T-cell (primary cell): Measurements from ENCODE around the gene RXRB. TPM values are rescaled to one million over a fixed set of nuclear protein-coding genes. Genes with fewer than 3 reads are reported as not detected.
A peak's percentile ranks its signal among the peaks of the same experiment; 100 is the strongest.

ENCODE experiments used
- ATAC-seq, 4 experiments: fragments of 200-7000 bp in 3 of 4; fragments of 150-1000 bp in 1 of 4; cut with Tn5 transposase; replicated peaks in 1 of 4; 1 replicate in 3 of 4; 2 replicates in 1 of 4; pipeline ENCODE4 v1.10.0; 2021; ENCODE audit warnings: moderate library complexity in 3 of 4, mild to moderate bottlenecking in 2 of 4, moderate number of reproducible peaks in 1 of 4
- CTCF ChIA-PET, 2 donors: fragments of 300-600 bp; sonication (Branson Sonifier 250); formaldehyde crosslinking; loops; one replicate each; lab custom pipeline; 2022; ENCODE audit warnings: antibody characterized with exemption in 2 of 2; lab: Charles Lee
- POLR2A ChIA-PET, 2 donors: fragments of 300-600 bp; sonication (Branson Sonifier 250); formaldehyde crosslinking; loops; one replicate each; lab custom pipeline; 2022; ENCODE audit warnings: antibody characterized with exemption in 2 of 2; lab: Charles Lee
- DNase-seq, 35 experiments: peaks; one replicate each; pipeline versions ENCODE4 v3.0.0 to v3.0.0-alpha.2; 2013 to 2023
- H3K27ac ChIP-seq: one replicate; pipeline ENCODE4 v1.5.1; 2013; ENCODE audit warnings: low read length
- H3K27me3 ChIP-seq, 2 experiments: replicated peaks in 1 of 2; 1 replicate in 1 of 2; 2 replicates in 1 of 2; pipeline versions ENCODE4 v1.6.1 to v1.7.0; 2013; ENCODE audit warnings: low read length in 1 of 2, mixed read lengths in 1 of 2; ENCODE audit not compliant: control insufficient read depth in 2 of 2, insufficient read depth in 2 of 2; ENCODE audit errors: extremely low read depth in 1 of 2
- H3K36me3 ChIP-seq, 2 donors: 1 replicate in 1 of 2; 2 replicates in 1 of 2; pipeline versions ENCODE4 v1.6.1 to v1.7.0; 2013; ENCODE audit warnings: low read length in 1 of 2; ENCODE audit not compliant: control insufficient read depth in 2 of 2, insufficient read depth in 1 of 2; ENCODE audit errors: extremely low read depth in 1 of 2
- H3K4me1 ChIP-seq, 2 experiments: 1 replicate in 1 of 2; 2 replicates in 1 of 2; pipeline versions ENCODE4 v1.6.1 to v1.7.0; 2013; ENCODE audit warnings: low read length in 2 of 2, mixed read lengths in 1 of 2; ENCODE audit not compliant: insufficient read depth in 2 of 2, control insufficient read depth in 1 of 2; ENCODE audit errors: extremely low read depth in 1 of 2
- H3K4me3 ChIP-seq, 2 donors: 1 replicate in 1 of 2; 2 replicates in 1 of 2; pipeline versions ENCODE4 v1.5.1 to v1.7.0; 2013; ENCODE audit warnings: mild to moderate bottlenecking in 2 of 2, low read length in 1 of 2, moderate library complexity in 1 of 2; ENCODE audit not compliant: control insufficient read depth in 1 of 2; ENCODE audit errors: extremely low read depth in 1 of 2
- H3K9me3 ChIP-seq: 2 replicates; pipeline ENCODE4 v1.7.0; 2013
- H3K27ac Mint-ChIP-seq, 2 donors: one replicate each; pipeline ENCODE4 v1.8.0; 2020 to 2021; ENCODE audit warnings: mild to moderate bottlenecking in 2 of 2, mixed read lengths in 2 of 2
- H3K27me3 Mint-ChIP-seq, 2 donors: one replicate each; pipeline ENCODE4 v1.8.0; 2021 to 2022; ENCODE audit warnings: mixed read lengths in 2 of 2
- H3K36me3 Mint-ChIP-seq: one replicate; pipeline ENCODE4 v1.8.0; 2021; ENCODE audit warnings: mixed read lengths
- H3K4me1 Mint-ChIP-seq, 3 donors: one replicate each; pipeline ENCODE4 v1.8.0; 2020 to 2022; ENCODE audit warnings: mixed read lengths in 3 of 3, mild to moderate bottlenecking in 1 of 3
- H3K4me3 Mint-ChIP-seq, 3 donors: one replicate each; pipeline ENCODE4 v1.8.0; 2020 to 2022; ENCODE audit warnings: mild to moderate bottlenecking in 3 of 3, mixed read lengths in 3 of 3, moderate library complexity in 3 of 3
- H3K9me3 Mint-ChIP-seq, 3 donors: one replicate each; pipeline ENCODE4 v1.8.0; 2020 to 2022; ENCODE audit warnings: mixed read lengths in 3 of 3
- WGBS: methylation state at CpG from one replicate; pipeline ENCODE4 v1.1.5; 2013; ENCODE audit warnings: missing lambda C conversion rate; ENCODE audit not compliant: insufficient coverage; 5-methylcytosine and 5-hydroxymethylcytosine counted together
- total RNA-seq, 35 experiments: library from RNA in 6 of 35; stranded (reverse) in 6 of 35; fragments of 120-200 nt in 1 of 35; gene quantifications; one replicate each; pipeline versions ENCODE4 v1.2.1 to v1.2.4 and lab custom pipeline; 2013 to 2026

RXRB gene
- total RNA-seq, 5 donors from 2014 or later (not counting 1 experiment from before 2014, with no cell fraction given) = 65.5 to 104 (median 96.4) TPM

DNA sequence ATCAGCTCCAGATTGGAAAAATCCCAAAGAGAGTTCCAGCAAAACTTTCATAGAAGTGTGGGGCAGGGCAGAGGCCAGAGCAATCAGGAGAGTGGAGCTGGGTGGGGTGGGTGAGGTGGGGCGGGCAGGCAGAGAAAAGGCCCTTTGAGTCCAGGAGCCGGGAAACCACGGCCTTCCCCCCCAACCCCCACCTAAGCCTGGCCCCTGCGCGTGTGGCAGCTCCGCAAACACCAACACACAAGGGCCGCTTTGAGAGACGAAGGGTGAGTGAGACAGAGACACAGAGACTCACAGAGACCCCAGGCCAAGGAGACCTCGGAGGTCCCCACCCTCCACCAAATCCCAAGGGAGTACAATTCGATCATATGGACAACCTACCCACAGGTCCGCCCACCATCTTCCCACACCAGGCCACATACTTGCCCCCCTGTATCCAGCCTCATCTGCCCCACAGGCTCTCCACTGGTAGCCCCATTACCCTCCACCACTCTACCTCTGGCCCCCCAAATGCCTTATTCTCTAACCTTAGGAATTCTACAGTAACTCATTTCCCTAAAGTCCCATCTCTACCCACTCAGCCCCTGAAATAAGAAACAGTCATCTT is 9.9 kb downstream of the RXRB start:
- Histone ChIP-seq H3K36me3 (peaks cover 8 to 19% of the 10 kb centered on the region in 2 donors), H3K4me1 (peaks cover 2 to 23% of the 10 kb centered on the region in 2 experiments), H3K27me3 (peaks cover 2 to 59% of the 10 kb centered on the region in 2 experiments), H3K27ac (no peak overlapping the region), H3K9me3 (no peaks in the 10 kb centered on the region), H3K4me3 (no peak overlapping the region)
- H3K4me1 Mint-ChIP-seq = peaks cover 12 to 15% (median 12%) of the 10 kb centered on the region in 3 donors
- WGBS = 76% methylated on average over 6 of the region's 11 CpGs
- no peak for DNase-seq
- ATAC-seq = no peak
- no peaks in the 10 kb centered on the region for H3K9me3 Mint-ChIP-seq
- H3K4me3 Mint-ChIP-seq = no peak overlapping the region
- POLR2A ChIA-PET = no interaction called here
- CTCF ChIA-PET = interaction anchor here in 1 of 2 donors (0.9 kb wide), 1 partner anchor 58 kb away, joined by 4 read pairs; no protein-coding TSS in a partner anchor
- H3K27ac Mint-ChIP-seq = no peak overlapping the region
- H3K27me3 Mint-ChIP-seq = peaks cover 26 to 48% of the 10 kb centered on the region in 2 donors
- H3K36me3 Mint-ChIP-seq = peaks cover 31% of the 10 kb centered on the region

DNA sequence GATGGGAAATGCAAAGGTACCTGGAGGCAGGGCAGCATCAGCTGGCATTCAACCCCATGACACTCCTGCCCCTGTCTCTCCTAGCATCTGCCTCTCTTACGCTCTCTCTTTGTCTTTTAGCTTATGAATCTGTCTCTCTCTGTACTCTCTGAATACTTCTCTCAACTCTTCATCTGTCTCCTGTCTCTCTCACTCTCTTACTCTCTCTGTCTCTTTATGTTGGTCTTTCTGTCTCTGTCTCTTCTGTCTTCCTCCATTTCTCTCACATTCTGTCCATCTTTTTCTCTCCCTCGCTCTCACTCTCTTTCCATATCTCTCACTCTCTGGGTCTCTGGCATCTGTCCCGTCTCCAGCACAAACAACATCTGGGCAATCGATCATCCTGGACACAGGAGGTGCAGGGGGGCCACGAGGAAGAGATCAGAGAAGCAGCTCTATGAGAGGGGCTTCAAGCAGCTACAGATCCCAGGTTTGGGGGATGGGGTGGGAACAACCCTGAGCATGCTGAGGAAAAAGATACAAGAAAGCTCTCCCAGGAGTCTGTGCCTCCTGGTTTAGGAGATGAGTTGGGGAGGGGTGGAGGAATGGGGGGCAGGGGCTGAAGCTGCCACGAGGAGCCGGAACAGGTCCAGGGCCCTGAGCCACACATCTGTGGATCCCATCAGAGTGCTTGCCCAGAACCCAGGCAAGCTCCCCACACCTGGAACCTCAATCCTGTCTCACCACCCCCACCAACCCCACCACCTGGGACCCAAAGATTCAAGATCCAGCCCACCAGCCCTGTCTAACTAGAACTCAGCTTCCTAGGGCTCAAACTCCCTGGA is 10.6 kb downstream of the RXRB start:
- H3K27ac ChIP-seq = no peak overlapping the region
- peaks cover 11 to 17% (median 13%) of the 10 kb centered on the region in 3 donors for H3K4me1 Mint-ChIP-seq
- H3K9me3 ChIP-seq = no peaks in the 10 kb centered on the region
- DNase-seq (no peak), ATAC-seq (no peak)
- H3K4me3 ChIP-seq = no peak overlapping the region
- WGBS = 73% methylated on average over 3 of the region's 7 CpGs
- H3K4me1 ChIP-seq = peaks cover 2 to 27% of the 10 kb centered on the region in 2 experiments
- POLR2A ChIA-PET = no interaction called here
- H3K27me3 Mint-ChIP-seq = peaks cover 26 to 49% of the 10 kb centered on the region in 2 donors
- H3K27me3 ChIP-seq = peaks cover 2 to 65% of the 10 kb centered on the region in 2 experiments
- H3K36me3 ChIP-seq = peaks cover 8 to 12% of the 10 kb centered on the region in 2 donors
- H3K36me3 Mint-ChIP-seq = peaks cover 23% of the 10 kb centered on the region
- CTCF ChIA-PET = interaction anchor here in 1 of 2 donors (0.7 to 0.9 kb wide), 2 partner anchors 50 to 59 kb away, joined by 3 to 4 read pairs; no protein-coding TSS in a partner anchor
- no peak overlapping the region for H3K27ac Mint-ChIP-seq
- no peak overlapping the region for H3K4me3 Mint-ChIP-seq
- no peaks in the 10 kb centered on the region for H3K9me3 Mint-ChIP-seq

DNA sequence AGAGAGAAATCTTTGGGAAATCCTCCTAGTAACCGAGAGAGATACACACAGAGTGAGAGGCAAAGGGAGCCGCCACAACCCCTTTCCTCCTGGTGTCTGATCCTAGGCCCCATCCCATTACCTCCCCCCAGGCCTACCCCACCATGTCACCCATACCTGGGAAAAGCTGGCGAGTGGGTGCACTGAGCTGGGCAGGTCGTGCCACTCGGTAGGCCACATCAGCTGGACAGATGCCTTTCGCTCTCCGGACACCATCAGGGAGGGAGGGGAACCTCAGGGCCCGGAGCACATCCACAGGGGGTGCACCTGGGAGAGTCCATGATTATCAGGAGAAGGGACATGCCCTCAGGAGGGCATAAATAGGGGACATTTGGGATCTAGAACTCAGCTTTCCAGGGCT is 11.3 kb downstream of the RXRB start:
- Mint-ChIP-seq H3K4me1 (peaks cover 18 to 22% (median 20%) of the 10 kb centered on the region in 3 donors), H3K27me3 (peaks cover 26 to 55% of the 10 kb centered on the region in 2 donors), H3K27ac (no peak overlapping the region), H3K9me3 (no peaks in the 10 kb centered on the region), H3K36me3 (peaks cover 23% of the 10 kb centered on the region), H3K4me3 (no peak overlapping the region)
- Histone ChIP-seq H3K4me1 (peaks cover 2 to 32% of the 10 kb centered on the region in 2 experiments), H3K27me3 (peaks cover 2 to 66% of the 10 kb centered on the region in 2 experiments), H3K9me3 (no peaks in the 10 kb centered on the region), H3K27ac (no peak overlapping the region), H3K36me3 (peaks cover 4 to 5% of the 10 kb centered on the region in 2 donors), H3K4me3 (no peak overlapping the region)
- ATAC-seq (no peak), DNase-seq (no peak)
- ChIA-PET POLR2A (no interaction called here), CTCF (no interaction called here)
- 87% methylated on average over 8 of the region's 8 CpGs for WGBS

DNA sequence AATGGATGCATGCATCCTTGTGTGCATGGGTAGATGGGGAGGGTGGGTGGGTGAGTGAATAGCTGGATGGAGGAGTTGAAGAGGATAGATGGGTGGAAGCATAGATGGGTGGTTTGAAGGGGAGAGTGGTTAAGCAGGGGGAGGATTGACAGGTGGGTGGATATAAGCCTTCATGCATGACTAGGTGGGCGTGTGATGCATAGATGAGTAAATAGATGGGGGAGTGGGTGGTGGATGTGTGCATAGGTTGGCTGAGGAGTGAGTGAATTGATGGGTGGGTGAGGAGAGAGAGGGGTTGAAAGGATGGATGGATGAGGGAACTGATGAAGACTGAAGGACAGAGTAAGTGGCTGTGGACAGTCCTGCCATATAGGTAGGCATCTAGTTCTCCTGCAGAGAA is 12.7 kb downstream of the RXRB start:
- no peak for ATAC-seq
- CTCF ChIA-PET = no interaction called here
- Mint-ChIP-seq H3K27ac (peak overlapping the region in 1 of 2 donors; percentile 2), H3K27me3 (peaks cover 26 to 53% of the 10 kb centered on the region in 2 donors), H3K36me3 (peaks cover 34% of the 10 kb centered on the region), H3K4me3 (no peak overlapping the region), H3K4me1 (peaks cover 29 to 33% (median 32%) of the 10 kb centered on the region in 3 donors), H3K9me3 (peaks cover 8 to 11% (median 10%) of the 10 kb centered on the region in 3 donors)
- Histone ChIP-seq H3K4me1 (peaks cover 10 to 37% of the 10 kb centered on the region in 2 experiments), H3K36me3 (no peaks in the 10 kb centered on the region), H3K27me3 (peaks cover 2 to 64% of the 10 kb centered on the region in 2 experiments), H3K9me3 (no peaks in the 10 kb centered on the region), H3K27ac (no peak overlapping the region), H3K4me3 (no peak overlapping the region)
- DNase-seq = no peak
- 77% methylated on average over 1 of the region's 1 CpG for WGBS
- POLR2A ChIA-PET = no interaction called here

DNA sequence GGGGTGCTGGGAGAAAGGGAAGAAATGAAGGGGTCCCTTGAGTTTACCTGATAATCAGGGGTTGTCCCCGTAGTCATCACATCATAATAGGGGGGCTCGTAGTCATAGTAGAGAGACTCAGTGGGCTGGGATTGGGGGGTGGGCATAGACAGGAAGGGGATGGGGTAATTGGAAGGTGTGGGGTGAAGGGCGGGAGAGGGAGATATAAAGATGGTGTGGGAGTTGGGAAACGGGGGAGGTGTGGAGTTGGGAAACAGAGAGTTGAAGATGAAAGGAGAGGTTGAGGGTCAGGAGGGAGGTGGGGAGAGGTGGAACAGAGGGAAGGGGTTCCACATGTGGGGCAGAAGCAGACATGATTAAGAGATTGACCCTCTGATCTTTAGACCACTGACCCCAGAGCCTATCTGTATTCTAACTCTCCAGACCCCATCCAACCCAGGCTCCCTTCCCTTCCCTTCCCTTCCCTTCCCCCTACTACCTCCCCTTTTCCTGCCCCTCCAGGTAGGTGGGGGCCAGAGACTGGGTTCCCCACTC is 14.7 kb downstream of the RXRB start:
- Mint-ChIP-seq H3K4me3 (no peak overlapping the region), H3K27ac (no peak overlapping the region), H3K36me3 (peaks cover 37% of the 10 kb centered on the region), H3K27me3 (peaks cover 19 to 39% of the 10 kb centered on the region in 2 donors), H3K4me1 (peaks cover 24 to 31% (median 25%) of the 10 kb centered on the region in 3 donors), H3K9me3 (peaks cover 10 to 14% (median 13%) of the 10 kb centered on the region in 3 donors)
- no peaks in the 10 kb centered on the region for H3K9me3 ChIP-seq
- H3K36me3 ChIP-seq = no peaks in the 10 kb centered on the region
- no peak overlapping the region for H3K27ac ChIP-seq
- H3K27me3 ChIP-seq = peaks cover 2 to 43% of the 10 kb centered on the region in 2 experiments
- CTCF ChIA-PET = interaction anchor here in 1 of 2 donors (0.6 kb wide), 1 partner anchor 361 kb away, joined by 3 read pairs; no protein-coding TSS in a partner anchor
- ATAC-seq = no peak
- WGBS = 90% methylated on average over 4 of the region's 4 CpGs
- no peak overlapping the region for H3K4me3 ChIP-seq
- H3K4me1 ChIP-seq = peaks cover 8 to 23% of the 10 kb centered on the region in 2 experiments
- DNase-seq = no peak
- POLR2A ChIA-PET = no interaction called here

DNA sequence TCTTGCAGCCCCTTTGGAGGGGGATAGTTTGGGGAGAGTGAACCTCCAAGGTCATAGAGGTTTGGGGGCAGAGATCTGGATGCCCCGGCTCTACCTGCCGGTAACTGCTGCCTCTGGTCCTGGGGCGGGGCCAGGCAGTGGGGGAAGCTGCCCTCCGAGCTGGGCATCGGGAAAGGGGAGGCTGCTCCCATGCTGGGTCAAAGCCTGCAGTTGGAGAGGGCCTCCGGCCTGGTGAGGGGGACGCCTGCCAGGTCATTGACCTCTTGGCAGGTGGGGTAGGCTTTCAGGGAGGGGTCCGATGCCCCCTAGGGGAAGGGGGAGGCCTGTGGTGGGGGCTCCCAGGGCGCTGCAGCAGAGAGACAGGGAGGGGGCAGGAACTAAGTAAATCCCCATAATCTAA is 15.3 kb downstream of the RXRB start:
- Mint-ChIP-seq H3K27me3 (peaks cover 16 to 34% of the 10 kb centered on the region in 2 donors), H3K36me3 (peaks cover 37% of the 10 kb centered on the region), H3K4me1 (peaks cover 24 to 31% (median 25%) of the 10 kb centered on the region in 3 donors), H3K4me3 (no peak overlapping the region), H3K9me3 (peaks cover 10 to 14% (median 13%) of the 10 kb centered on the region in 3 donors), H3K27ac (peak overlapping the region; percentile 34 to 70)
- Histone ChIP-seq H3K4me1 (peaks cover 8 to 23% of the 10 kb centered on the region in 2 experiments), H3K27ac (no peak overlapping the region), H3K9me3 (no peaks in the 10 kb centered on the region), H3K36me3 (no peaks in the 10 kb centered on the region), H3K4me3 (no peak overlapping the region), H3K27me3 (peaks cover 2 to 38% of the 10 kb centered on the region in 2 experiments)
- WGBS = 97% methylated on average over 4 of the region's 9 CpGs
- POLR2A ChIA-PET = no interaction called here
- CTCF ChIA-PET = no interaction called here
- ATAC-seq (no peak), DNase-seq (no peak)
